T follicular helper cell (primary cell): ENCODE results near the gene SHH.

ENCODE experiments used
- DNase-seq: peaks from one replicate; pipeline ENCODE4 v3.0.0-alpha.2; 2020; ENCODE audit warnings: low read depth

The SHH gene

GRCh38 chr7:155764438-155764793 is 47.8 kb downstream of the SHH start:
- no peak for DNase-seq

GRCh38 chr7:155763691-155764437 is 48.4 kb downstream of the SHH start:
- DNase-seq = no peak

GRCh38 chr7:155763122-155763521 is 49.1 kb downstream of the SHH start:
- no peak for DNase-seq

- DNase-seq = no peak
Observed at GRCh38 chr7:155762655-155763054, 49.6 kb downstream of the SHH start.

GRCh38 chr7:155762036-155762435 is 50.2 kb downstream of the SHH start:
- no peak for DNase-seq

- DNase-seq = no peak
Observed at GRCh38 chr7:155761162-155761561, 51.1 kb downstream of the SHH start.

GRCh38 chr7:155759740-155760430 is 52.4 kb downstream of the SHH start:
- no peak for DNase-seq

GRCh38 chr7:155758348-155758747 is 53.9 kb downstream of the SHH start:
- DNase-seq = no peak

- no peak for DNase-seq
Observed at GRCh38 chr7:155756322-155756721, 55.9 kb downstream of the SHH start.

- no peak for DNase-seq
Observed at GRCh38 chr7:155755026-155755425, 57.2 kb downstream of the SHH start.

- DNase-seq = no peak
Observed at GRCh38 chr7:155754165-155754564, 58.1 kb downstream of the SHH start.

- no peak for DNase-seq
Observed at GRCh38 chr7:155753446-155753965, 58.8 kb downstream of the SHH start.

- no peak for DNase-seq
Observed at GRCh38 chr7:155752756-155753445, 59.4 kb downstream of the SHH start.

GRCh38 chr7:155751409-155751808 is 60.9 kb downstream of the SHH start:
- DNase-seq = no peak

GRCh38 chr7:155750255-155751125 is 61.8 kb downstream of the SHH start:
- DNase-seq = no peak
